ENCODE data around the gene SPAG17. TPM values are rescaled to one million over a fixed set of nuclear protein-coding genes. Genes with fewer than 3 reads are reported as not detected.

The SPAG17 gene
- total RNA-seq, 1 experiment from 2014 or later = 0.52 TPM

GRCh38 chr1:117911051-117911450 is 274.0 kb downstream of the SPAG17 start:
- ATAC-seq = no peak

GRCh38 chr1:117905019-117905418 is 280.0 kb downstream of the SPAG17 start:
- no peaks in the 10 kb centered on the region for H3K9me3 Mint-ChIP-seq
- H3K4me3 Mint-ChIP-seq = no peak overlapping the region
- peaks cover 33% of the 10 kb centered on the region for H3K36me3 Mint-ChIP-seq
- no peaks in the 10 kb centered on the region for H3K4me1 Mint-ChIP-seq
- H3K27ac Mint-ChIP-seq = no peak overlapping the region
- POLR2A ChIA-PET = no interaction called here
- ATAC-seq = no peak
- CTCF ChIA-PET = interaction anchor here (0.6 kb wide), 1 partner anchor 228 kb away, joined by 5 read pairs; no protein-coding TSS in a partner anchor
- no peak for TF ChIP-seq MAX (CRISPR knock-in tag; IDR thresholded peaks at IDR 0.05)
- no peaks in the 10 kb centered on the region for H3K27me3 Mint-ChIP-seq (ENCODE audit: low read depth)
- no peak for DNase-seq (ENCODE audit: low spot score)

More at GRCh38 chr1:117911051-117911450, 274.0 kb downstream of the SPAG17 start:
- H3K36me3 Mint-ChIP-seq = peaks cover 26% of the 10 kb centered on the region
- no peaks in the 10 kb centered on the region for H3K9me3 Mint-ChIP-seq
- DNase-seq (ENCODE audit: low spot score) = no peak
- no peak overlapping the region for H3K27ac Mint-ChIP-seq
- no peak overlapping the region for H3K4me3 Mint-ChIP-seq
- TF ChIP-seq ZNF281 (CRISPR knock-in tag; IDR thresholded peaks at IDR 0.05) (no peak), ZNF396 (CRISPR knock-in tag; IDR thresholded peaks at IDR 0.05; ENCODE audit: borderline replicate concordance) (no peak), ZNF317 (CRISPR knock-in tag; IDR thresholded peaks at IDR 0.05; ENCODE audit: borderline replicate concordance, low read depth) (no peak), TCF7 (CRISPR knock-in tag; IDR thresholded peaks at IDR 0.05; ENCODE audit: low read depth) (no peak), MLX (CRISPR knock-in tag; IDR thresholded peaks at IDR 0.05) (no peak)
- CTCF ChIA-PET = no interaction called here
- H3K4me1 Mint-ChIP-seq = no peaks in the 10 kb centered on the region
- POLR2A ChIA-PET = no interaction called here
- no peaks in the 10 kb centered on the region for H3K27me3 Mint-ChIP-seq (ENCODE audit: low read depth)

GRCh38 chr1:117904485-117904884 is 280.5 kb downstream of the SPAG17 start:
- no peak for ATAC-seq
- no peak for TF ChIP-seq ELF4 (CRISPR knock-in tag; IDR thresholded peaks at IDR 0.05; ENCODE audit: low read depth)
- no peak for TF ChIP-seq SMAD3 (CRISPR knock-in tag; IDR thresholded peaks at IDR 0.05; ENCODE audit: borderline replicate concordance)
- TF ChIP-seq ZNF263 (CRISPR knock-in tag; IDR thresholded peaks at IDR 0.05; ENCODE audit: low read depth) = no peak
- no peak for TF ChIP-seq GTF2I (CRISPR knock-in tag; conservative IDR thresholded peaks at IDR 0.05)
- no peak for TF ChIP-seq TEAD4 (CRISPR knock-in tag; IDR thresholded peaks at IDR 0.05)
- TF ChIP-seq ESRRA (CRISPR knock-in tag; IDR thresholded peaks at IDR 0.05; ENCODE audit: borderline replicate concordance) = no peak
- no peak for TF ChIP-seq USF2 (CRISPR knock-in tag; IDR thresholded peaks at IDR 0.05)
- TF ChIP-seq RELA (CRISPR knock-in tag; IDR thresholded peaks at IDR 0.05; ENCODE audit: borderline replicate concordance) = no peak
- TF ChIP-seq NFE2L1 (CRISPR knock-in tag; IDR thresholded peaks at IDR 0.05) = no peak
- no peak for TF ChIP-seq HMGXB4 (CRISPR knock-in tag; IDR thresholded peaks at IDR 0.05)
- no peak for TF ChIP-seq RORB (CRISPR knock-in tag; IDR thresholded peaks at IDR 0.05)
- TF ChIP-seq FOXP1 (CRISPR knock-in tag; IDR thresholded peaks at IDR 0.05; ENCODE audit: borderline replicate concordance) = no peak
- no peak for TF ChIP-seq NR1H2 (CRISPR knock-in tag; IDR thresholded peaks at IDR 0.05)
- TF ChIP-seq ZBTB43 (CRISPR knock-in tag; IDR thresholded peaks at IDR 0.05) = no peak
- H3K27me3 Mint-ChIP-seq (ENCODE audit: low read depth) = no peaks in the 10 kb centered on the region
- DNase-seq (ENCODE audit: low spot score) = no peak
- CTCF ChIA-PET = no interaction called here
- peaks cover 33% of the 10 kb centered on the region for H3K36me3 Mint-ChIP-seq
- H3K27ac Mint-ChIP-seq = no peak overlapping the region
- POLR2A ChIA-PET = no interaction called here
- H3K4me3 Mint-ChIP-seq = no peak overlapping the region
- H3K4me1 Mint-ChIP-seq = no peaks in the 10 kb centered on the region
- no peaks in the 10 kb centered on the region for H3K9me3 Mint-ChIP-seq

Measured in WTC11 (cell line).